Measurements from ENCODE around the gene RTN4RL1.
A peak's percentile ranks its signal among the peaks of the same experiment; 100 is the strongest.

The RTN4RL1 gene

DNA sequence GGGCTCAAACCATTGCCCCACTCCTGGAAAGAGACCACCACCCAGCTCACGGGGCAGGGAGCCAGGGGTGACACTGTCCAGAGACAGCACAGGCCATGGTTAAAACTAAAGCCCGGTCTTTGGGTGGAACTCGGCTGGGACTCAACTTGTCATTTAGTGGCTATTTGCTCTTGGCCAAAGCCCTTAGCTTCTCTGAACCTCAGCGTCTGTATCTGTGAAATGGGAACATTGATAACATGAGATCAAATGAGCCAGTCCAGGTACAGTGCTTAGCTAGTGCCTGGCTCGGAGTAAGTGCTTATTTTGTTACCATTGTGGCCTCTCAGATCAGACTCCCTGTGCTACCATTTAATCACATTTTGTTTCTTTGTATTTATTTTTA lies 48.5 kb downstream of the RTN4RL1 start:
- H3K27ac ChIP-seq = no peak overlapping the region
- H3K79me2 ChIP-seq = no peaks in the 10 kb centered on the region
- H3K9ac ChIP-seq = no peak overlapping the region
- no peak overlapping the region for H2AFZ ChIP-seq
- H3K4me1 ChIP-seq = no peaks in the 10 kb centered on the region
- H3K27me3 ChIP-seq (ENCODE audit: control insufficient read depth, insufficient read depth, low read length) = no peaks in the 10 kb centered on the region
- H3K36me3 ChIP-seq (ENCODE audit: control insufficient read depth, insufficient read depth, low read length) = no peaks in the 10 kb centered on the region
- H3K9me3 ChIP-seq (ENCODE audit: control insufficient read depth, low read length) = no peaks in the 10 kb centered on the region
- TF ChIP-seq, protein P1, sequence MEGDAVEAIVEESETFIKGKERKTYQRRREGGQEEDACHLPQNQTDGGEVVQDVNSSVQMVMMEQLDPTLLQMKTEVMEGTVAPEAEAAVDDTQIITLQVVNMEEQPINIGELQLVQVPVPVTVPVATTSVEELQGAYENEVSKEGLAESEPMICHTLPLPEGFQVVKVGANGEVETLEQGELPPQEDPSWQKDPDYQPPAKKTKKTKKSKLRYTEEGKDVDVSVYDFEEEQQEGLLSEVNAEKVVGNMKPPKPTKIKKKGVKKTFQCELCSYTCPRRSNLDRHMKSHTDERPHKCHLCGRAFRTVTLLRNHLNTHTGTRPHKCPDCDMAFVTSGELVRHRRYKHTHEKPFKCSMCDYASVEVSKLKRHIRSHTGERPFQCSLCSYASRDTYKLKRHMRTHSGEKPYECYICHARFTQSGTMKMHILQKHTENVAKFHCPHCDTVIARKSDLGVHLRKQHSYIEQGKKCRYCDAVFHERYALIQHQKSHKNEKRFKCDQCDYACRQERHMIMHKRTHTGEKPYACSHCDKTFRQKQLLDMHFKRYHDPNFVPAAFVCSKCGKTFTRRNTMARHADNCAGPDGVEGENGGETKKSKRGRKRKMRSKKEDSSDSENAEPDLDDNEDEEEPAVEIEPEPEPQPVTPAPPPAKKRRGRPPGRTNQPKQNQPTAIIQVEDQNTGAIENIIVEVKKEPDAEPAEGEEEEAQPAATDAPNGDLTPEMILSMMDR (IDR thresholded peaks at IDR 0.05) = no peak
- H3K4me2 ChIP-seq (ENCODE audit: low read length) = peak overlapping the region; percentile 81
- no peak overlapping the region for H3K4me3 ChIP-seq (ENCODE audit: low read depth, low read length)

DNA sequence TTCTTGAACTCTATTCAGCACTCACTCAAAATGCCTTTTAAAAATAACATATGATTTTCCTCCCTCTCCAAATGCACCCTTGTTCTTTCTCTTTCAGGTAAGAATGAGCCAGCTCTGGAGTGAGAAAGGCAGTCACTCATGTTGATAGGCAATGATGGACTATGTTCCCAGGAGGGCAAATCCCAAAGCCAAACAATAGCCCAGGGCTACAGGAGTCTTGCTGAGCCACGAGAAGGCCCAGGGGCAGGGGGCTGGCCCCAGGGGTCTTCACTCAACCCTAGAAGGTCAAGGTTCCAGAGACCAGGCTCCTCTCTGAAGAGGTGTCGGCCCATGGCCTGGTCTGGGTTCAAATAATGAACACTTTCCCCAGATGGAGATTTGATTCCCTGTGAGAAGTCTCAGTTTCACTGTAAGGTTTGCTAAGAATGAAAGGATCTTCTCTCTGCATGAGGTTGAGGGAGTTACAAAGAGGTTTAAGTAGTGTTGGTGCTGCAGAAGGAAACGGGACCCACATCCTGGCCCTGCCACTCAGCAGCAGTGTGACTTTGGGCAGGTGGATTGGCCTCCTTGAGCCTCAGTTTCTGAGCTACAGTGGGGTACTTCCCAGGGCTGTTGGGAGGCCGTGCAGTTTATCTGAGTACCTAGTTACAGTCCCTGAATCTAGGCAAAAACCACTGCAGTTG lies 49.0 kb downstream of the RTN4RL1 start:
- H2AFZ ChIP-seq = no peak overlapping the region
- H3K79me2 ChIP-seq = no peaks in the 10 kb centered on the region
- no peaks in the 10 kb centered on the region for H3K36me3 ChIP-seq (ENCODE audit: control insufficient read depth, insufficient read depth, low read length)
- H3K4me2 ChIP-seq (ENCODE audit: low read length) = no peak overlapping the region
- TF ChIP-seq, protein P1 (IDR thresholded peaks at IDR 0.05) = no peak
- H3K9me3 ChIP-seq (ENCODE audit: control insufficient read depth, low read length) = no peaks in the 10 kb centered on the region
- H3K27me3 ChIP-seq (ENCODE audit: control insufficient read depth, insufficient read depth, low read length) = no peaks in the 10 kb centered on the region
- H3K27ac ChIP-seq = no peak overlapping the region
- H3K4me1 ChIP-seq = no peaks in the 10 kb centered on the region
- no peak overlapping the region for H3K9ac ChIP-seq
- H3K4me3 ChIP-seq (ENCODE audit: low read depth, low read length) = no peak overlapping the region

DNA sequence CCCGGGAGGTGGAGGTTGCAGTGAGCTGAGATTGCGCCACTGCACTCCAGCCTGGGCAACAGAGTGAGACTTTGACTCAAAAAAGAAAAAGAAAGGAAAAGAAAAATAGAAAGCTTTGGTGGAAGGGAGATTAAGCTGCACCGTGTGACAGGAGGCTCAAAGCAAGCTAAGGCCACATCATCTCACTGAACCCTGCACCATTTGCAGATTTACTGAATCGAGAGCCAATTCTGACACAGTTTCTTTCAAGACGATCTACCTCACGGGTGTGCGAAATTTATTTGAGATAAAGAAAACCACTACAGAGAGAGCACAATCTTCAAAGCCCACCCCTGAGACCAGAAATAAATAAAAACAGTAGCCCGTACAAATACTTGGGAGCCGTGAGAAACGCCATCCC lies 49.6 kb downstream of the RTN4RL1 start:
- H3K27me3 ChIP-seq (ENCODE audit: control insufficient read depth, insufficient read depth, low read length) = no peaks in the 10 kb centered on the region
- no peak overlapping the region for H2AFZ ChIP-seq
- no peak overlapping the region for H3K27ac ChIP-seq
- TF ChIP-seq, protein P1 (IDR thresholded peaks at IDR 0.05) = no peak
- H3K4me2 ChIP-seq (ENCODE audit: low read length) = no peak overlapping the region
- no peaks in the 10 kb centered on the region for H3K4me1 ChIP-seq
- H3K36me3 ChIP-seq (ENCODE audit: control insufficient read depth, insufficient read depth, low read length) = no peaks in the 10 kb centered on the region
- H3K9ac ChIP-seq = no peak overlapping the region
- no peaks in the 10 kb centered on the region for H3K79me2 ChIP-seq
- H3K9me3 ChIP-seq (ENCODE audit: control insufficient read depth, low read length) = no peaks in the 10 kb centered on the region
- no peak overlapping the region for H3K4me3 ChIP-seq (ENCODE audit: low read depth, low read length)

DNA sequence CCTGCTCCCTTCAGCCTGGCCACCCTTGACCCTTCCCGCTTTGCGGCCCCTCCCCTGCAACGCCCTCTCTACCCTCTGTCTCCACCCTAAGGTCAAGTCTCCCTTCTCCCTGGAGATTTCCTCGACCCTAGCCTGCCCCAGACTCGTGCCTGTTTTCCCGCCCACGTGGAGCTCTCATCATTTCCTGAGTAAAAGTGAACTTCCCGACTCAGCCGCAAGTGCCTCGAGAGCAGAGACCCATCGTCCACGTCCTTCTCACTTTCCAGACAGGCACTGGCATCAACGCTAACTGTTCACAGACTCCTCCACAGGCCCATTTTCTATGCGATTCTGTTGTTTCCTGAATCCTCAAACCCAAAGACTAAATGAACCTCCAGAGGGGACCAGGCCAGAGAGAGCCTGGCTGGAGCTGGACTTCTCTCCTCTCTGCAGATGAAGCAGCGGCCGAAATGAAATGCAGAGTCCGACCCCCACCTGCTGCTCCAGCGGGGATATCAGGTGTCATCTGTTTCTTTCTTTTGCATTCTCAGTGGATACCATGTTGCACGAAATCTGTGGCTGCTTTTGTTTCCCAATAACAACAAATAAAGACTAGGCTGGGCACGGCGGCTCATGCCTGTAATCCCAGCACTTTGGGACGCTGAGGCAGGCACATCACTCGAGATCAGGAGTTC lies 52.5 kb downstream of the RTN4RL1 start:
- Histone ChIP-seq H3K36me3 (ENCODE audit: control insufficient read depth, insufficient read depth, low read length) (no peaks in the 10 kb centered on the region), H3K9ac (no peak overlapping the region), H3K4me2 (ENCODE audit: low read length) (no peak overlapping the region), H3K9me3 (ENCODE audit: control insufficient read depth, low read length) (no peaks in the 10 kb centered on the region), H2AFZ (peak overlapping the region; percentile 7), H3K27me3 (ENCODE audit: control insufficient read depth, insufficient read depth, low read length) (no peaks in the 10 kb centered on the region), H3K79me2 (no peaks in the 10 kb centered on the region), H3K27ac (no peak overlapping the region), H3K4me1 (no peaks in the 10 kb centered on the region), H3K4me3 (ENCODE audit: low read depth, low read length) (no peak overlapping the region)
- TF ChIP-seq, protein P1 (IDR thresholded peaks at IDR 0.05) = no peak
